K562 (cell line): ENCODE results near the gene RCBTB1.

Experiments
- CTCF ChIP-seq, 3 experiments: IDR thresholded peaks in 2 of 3; conservative IDR thresholded peaks in 1 of 3; 2 replicates each; pipeline ENCODE4 v1.5.1; 2011 to 2012; ENCODE audit warnings: low read length in 3 of 3, mild to moderate bottlenecking in 3 of 3, control low read depth in 2 of 3, improper control_type of control experiment in 1 of 3, inconsistent platforms in 1 of 3, low read depth in 1 of 3, mixed read lengths in 1 of 3, moderate library complexity in 1 of 3; ENCODE audit not compliant: insufficient read depth in 2 of 3
- EP300 ChIP-seq: IDR thresholded peaks from 2 replicates; pipeline ENCODE4 v1.6.1; 2012; ENCODE audit warnings: low read length, improper control_type of control experiment
- FOXK1 ChIP-seq: sonication (generic); formaldehyde crosslinking; IDR thresholded peaks from 2 replicates; pipeline ENCODE4 v1.8.0; 2022; ENCODE audit warnings: missing genetic modification reagents, mild to moderate bottlenecking, borderline replicate concordance
- KDM1A ChIP-seq, 2 experiments: fragments of 450-650 bp; IDR thresholded peaks; 2 replicates each; pipeline ENCODE4 v1.6.1; 2016; ENCODE audit warnings: mild to moderate bottlenecking in 2 of 2
- POLR2A ChIP-seq: fragments of 450-650 bp; conservative IDR thresholded peaks from 2 replicates; pipeline ENCODE4 v1.6.1; 2016
- TEAD1 ChIP-seq, 2 experiments: fragments of 450-650 bp in 1 of 2; sonication (generic) in 1 of 2; formaldehyde crosslinking; IDR thresholded peaks; 2 replicates each; pipeline versions ENCODE4 v1.4.0 to v1.8.0; 2020 to 2022; ENCODE audit warnings: mild to moderate bottlenecking in 2 of 2, missing genetic modification reagents in 1 of 2

GRCh38 chr13:49627831-49628652, 42.7 kb upstream of the RCBTB1 start, which contains the start of gene ARL11:
- TF ChIP-seq EP300 (no peak), TEAD1 (CRISPR knock-in tag; IDR thresholded peaks at IDR 0.05) (no peak), POLR2A (0 out of 2 replicates have a peak, but pooled peaks have one; percentile 31), KDM1A (IDR thresholded peaks at IDR 0.05) (no peak), FOXK1 (no peak), CTCF (IDR thresholded peaks at IDR 0.05 in 2 of 3, conservative IDR thresholded peaks at IDR 0.05 in 1 of 3; ENCODE audit: insufficient read depth in 2 of 3, low read depth in 1 of 3, low read length in 3 of 3) (no peak)
